Measurements from ENCODE around the gene ATP5MG.

The ATP5MG gene

DNA sequence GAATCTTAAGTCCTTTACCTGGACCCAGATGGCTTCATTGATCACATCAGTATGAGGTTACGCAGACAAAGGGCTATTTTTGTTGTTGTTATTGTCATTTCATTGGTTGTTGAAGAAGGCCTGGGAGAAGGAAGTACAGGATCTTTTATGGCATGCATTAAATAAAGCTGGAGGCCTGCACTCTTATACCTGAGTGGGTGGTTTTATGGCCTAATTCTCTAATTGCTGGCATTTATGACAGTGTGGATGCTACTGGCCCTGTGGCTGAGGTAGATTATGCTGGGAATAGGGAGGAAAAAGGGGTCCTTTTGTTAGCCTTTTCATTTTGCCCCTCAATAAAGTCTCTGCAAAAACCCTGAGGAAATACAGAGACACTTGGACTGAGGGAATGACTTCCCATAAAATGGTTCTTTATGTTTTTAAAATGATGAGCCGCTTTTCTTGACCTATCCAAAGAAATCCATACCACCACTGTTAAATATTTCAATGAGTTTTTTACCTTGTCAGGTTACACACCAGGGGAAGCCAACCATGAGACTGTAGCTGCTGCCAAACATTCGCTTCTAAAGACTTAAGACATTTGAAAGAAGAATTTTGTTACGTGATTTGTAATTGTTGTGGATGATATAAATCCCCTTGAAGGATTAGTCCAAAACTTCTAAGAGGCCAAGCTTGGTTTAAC is 41.6 kb downstream of the ATP5MG start:
- Mint-ChIP-seq H3K27me3 (no peaks in the 10 kb centered on the region), H3K9me3 (no peaks in the 10 kb centered on the region), H3K36me3 (ENCODE audit: low read depth) (peaks cover 27% of the 10 kb centered on the region), H3K27ac (peak overlapping the region; percentile 63), H3K4me3 (peak overlapping the region; percentile 37), H3K4me1 (peaks cover 90% of the 10 kb centered on the region)
- DNase-seq, result no peak
- ATAC-seq, result no peak

DNA sequence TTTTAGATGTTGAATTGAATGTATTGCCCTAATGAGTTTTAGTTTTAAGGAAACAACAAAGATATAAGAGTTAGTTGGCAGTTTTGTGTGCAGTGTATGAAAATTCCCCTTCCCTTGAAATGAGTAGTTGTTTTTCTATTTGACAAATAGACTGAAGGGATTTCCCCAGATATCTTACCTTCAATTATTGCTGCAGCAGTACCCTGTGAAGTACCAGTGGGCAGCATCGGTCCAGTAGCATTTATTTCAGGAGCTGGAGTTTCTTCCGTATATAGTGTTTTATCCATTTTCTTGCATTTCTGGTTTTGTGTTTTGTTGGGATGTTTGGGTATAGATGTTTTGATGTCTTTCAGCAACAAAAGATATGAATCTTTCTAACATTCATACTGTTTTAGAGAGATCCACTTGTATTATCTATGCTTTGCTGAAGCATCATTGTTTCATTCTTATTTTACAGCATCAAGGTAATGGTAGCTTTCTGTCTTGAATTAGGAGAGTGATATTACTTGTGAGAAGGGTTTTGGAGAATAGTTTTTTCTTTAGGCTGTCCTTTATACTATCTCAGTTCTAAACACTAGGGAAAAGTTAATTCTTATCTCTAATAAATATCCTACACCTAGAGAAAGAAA is 42.3 kb downstream of the ATP5MG start:
- no peak for DNase-seq
- peaks cover 28% of the 10 kb centered on the region for H3K36me3 Mint-ChIP-seq (ENCODE audit: low read depth)
- peaks cover 95% of the 10 kb centered on the region for H3K4me1 Mint-ChIP-seq
- peak overlapping the region; percentile 63 for H3K27ac Mint-ChIP-seq
- peak overlapping the region; percentile 37 for H3K4me3 Mint-ChIP-seq
- peak; percentile 67 for ATAC-seq
- no peaks in the 10 kb centered on the region for H3K9me3 Mint-ChIP-seq
- no peaks in the 10 kb centered on the region for H3K27me3 Mint-ChIP-seq

DNA sequence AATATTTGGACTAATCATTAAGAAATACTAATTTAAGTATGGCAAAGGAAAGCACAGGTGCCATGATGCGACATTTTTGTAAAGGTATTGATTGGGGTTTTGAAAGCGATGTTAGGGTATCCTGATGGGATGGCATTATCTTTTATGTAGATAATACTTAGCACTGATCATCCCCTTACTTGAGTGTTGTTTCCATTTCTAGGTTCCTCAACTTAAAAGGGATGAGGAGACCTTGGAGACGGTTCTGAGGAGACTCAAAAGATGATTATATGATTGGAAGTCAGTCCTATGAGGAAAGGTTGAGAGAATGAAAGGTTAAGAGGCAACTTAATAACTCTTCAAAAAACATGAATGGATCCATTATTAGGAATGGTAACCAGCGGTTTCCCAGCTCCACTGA is 46.0 kb downstream of the ATP5MG start:
- no peaks in the 10 kb centered on the region for H3K27me3 Mint-ChIP-seq
- peaks cover 73% of the 10 kb centered on the region for H3K4me1 Mint-ChIP-seq
- DNase-seq (no peak), ATAC-seq (no peak)
- no peaks in the 10 kb centered on the region for H3K9me3 Mint-ChIP-seq
- peaks cover 28% of the 10 kb centered on the region for H3K36me3 Mint-ChIP-seq (ENCODE audit: low read depth)
- peak overlapping the region; percentile 51 for H3K27ac Mint-ChIP-seq
- H3K4me3 Mint-ChIP-seq, result no peak overlapping the region

DNA sequence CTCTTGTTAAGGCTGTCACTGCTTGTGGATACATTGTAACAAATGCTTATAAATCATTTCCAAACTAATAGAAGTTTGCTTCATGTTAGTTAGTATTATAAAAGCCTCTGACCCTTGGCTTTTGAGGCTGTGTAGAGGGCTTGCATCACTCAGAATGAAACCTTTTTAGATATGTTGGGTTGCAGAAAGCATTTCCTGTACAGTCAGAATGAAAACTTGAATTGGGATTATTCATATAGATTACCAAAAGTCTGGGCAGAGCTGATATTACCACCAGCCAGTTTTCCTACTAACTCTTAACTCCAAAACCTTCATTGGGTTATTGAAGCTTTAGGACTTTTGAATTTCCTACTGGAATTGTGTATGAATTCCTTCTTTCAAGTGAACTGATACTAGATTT is 46.9 kb downstream of the ATP5MG start:
- ATAC-seq (peak; percentile 88), DNase-seq (no peak)
- no peak overlapping the region for H3K4me3 Mint-ChIP-seq
- H3K27me3 Mint-ChIP-seq, result no peaks in the 10 kb centered on the region
- H3K9me3 Mint-ChIP-seq, result no peaks in the 10 kb centered on the region
- H3K36me3 Mint-ChIP-seq (ENCODE audit: low read depth), result peaks cover 34% of the 10 kb centered on the region
- peak overlapping the region; percentile 61 for H3K27ac Mint-ChIP-seq
- peaks cover 66% of the 10 kb centered on the region for H3K4me1 Mint-ChIP-seq

DNA sequence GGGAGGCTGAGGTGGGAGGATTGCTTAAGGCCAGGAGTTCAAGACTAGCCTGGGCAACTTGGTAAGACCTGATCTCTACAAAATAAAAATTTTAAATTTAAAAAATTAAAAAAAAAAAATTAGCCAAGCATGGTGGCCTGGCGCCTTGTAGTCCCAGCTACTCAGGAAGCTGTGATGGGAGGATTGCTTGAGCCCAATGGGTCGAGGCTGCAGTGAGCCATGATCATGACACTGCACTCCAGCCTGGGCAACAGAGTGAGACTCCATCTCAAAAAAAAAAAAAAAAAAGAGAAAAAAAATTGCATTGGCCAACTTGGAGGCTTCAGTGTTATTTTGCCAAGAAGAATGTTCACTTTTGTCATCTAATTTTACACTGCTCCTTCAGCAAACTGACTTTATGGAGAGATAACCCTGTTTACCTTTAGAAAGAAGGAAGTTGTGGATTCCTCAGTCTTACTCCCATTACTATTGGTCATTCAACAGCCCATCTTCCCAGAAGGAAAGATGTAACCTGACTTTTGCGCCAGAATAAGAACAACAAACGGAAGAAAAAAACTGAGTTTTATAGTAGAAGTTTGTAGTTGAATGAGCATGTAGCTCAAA is 48.0 kb downstream of the ATP5MG start:
- no peaks in the 10 kb centered on the region for H3K27me3 Mint-ChIP-seq
- no peak overlapping the region for H3K4me3 Mint-ChIP-seq
- DNase-seq (no peak), ATAC-seq (no peak)
- H3K9me3 Mint-ChIP-seq, result no peaks in the 10 kb centered on the region
- no peak overlapping the region for H3K27ac Mint-ChIP-seq
- H3K4me1 Mint-ChIP-seq, result peaks cover 62% of the 10 kb centered on the region
- peaks cover 36% of the 10 kb centered on the region for H3K36me3 Mint-ChIP-seq (ENCODE audit: low read depth)

DNA sequence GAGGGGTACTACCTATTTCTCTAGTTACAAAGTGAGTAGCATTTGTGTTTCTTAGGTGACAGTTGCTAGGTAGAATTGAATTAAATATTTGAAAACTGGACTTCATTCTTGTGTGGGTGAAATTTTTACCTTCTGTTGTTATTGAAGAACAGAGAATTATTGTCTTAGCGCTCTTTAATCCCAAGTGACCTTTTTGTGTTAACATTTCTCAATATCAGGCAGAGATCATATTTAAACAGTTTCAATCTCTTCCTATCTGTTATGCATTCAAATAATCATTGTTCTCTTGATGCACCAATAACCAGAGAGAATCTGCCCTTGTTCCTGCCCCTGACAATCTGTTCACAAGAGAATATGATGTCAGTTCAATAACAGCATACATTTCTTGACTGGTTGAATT is 49.0 kb downstream of the ATP5MG start:
- no peak overlapping the region for H3K4me3 Mint-ChIP-seq
- H3K9me3 Mint-ChIP-seq, result no peaks in the 10 kb centered on the region
- peaks cover 51% of the 10 kb centered on the region for H3K4me1 Mint-ChIP-seq
- no peak for DNase-seq
- ATAC-seq, result no peak
- H3K27me3 Mint-ChIP-seq, result no peaks in the 10 kb centered on the region
- H3K36me3 Mint-ChIP-seq (ENCODE audit: low read depth), result peaks cover 30% of the 10 kb centered on the region
- no peak overlapping the region for H3K27ac Mint-ChIP-seq

All from activated naive CD8-positive, alpha-beta T cell treated with anti-CD3 and anti-CD28 coated beads, Interleukin-2, amount 50 U/mL, for 24 hours (primary cell).